PC-3 (cell line): ENCODE data around the gene OR2B2. TPM values are rescaled to one million over a fixed set of nuclear protein-coding genes. Genes with fewer than 3 reads are reported as not detected.

Experiments used
- ATAC-seq: fragments of 200-7000 bp; cut with Tn5 transposase; 2 replicates; pipeline ENCODE4 v1.9.1; 2020; ENCODE audit warnings: mild to moderate bottlenecking, moderate library complexity
- BruUV-seq: library from RNA; stranded (reverse); fragments of 400-500 nt; replicated peaks from 2 replicates; lab custom pipeline; 2021; lab: Mats Ljungman, UMichigan
- CTCF ChIA-PET: fragments of 300-600 bp; sonication (Branson Sonifier 250); formaldehyde crosslinking; loops from one replicate; lab custom pipeline; 2022; ENCODE audit warnings: antibody characterized with exemption; lab: Charles Lee
- POLR2A ChIA-PET: fragments of 300-600 bp; sonication (Branson Sonifier 250); formaldehyde crosslinking; loops from one replicate; lab custom pipeline; 2022; ENCODE audit warnings: antibody characterized with exemption; ENCODE audit not compliant: unreplicated experiment; lab: Charles Lee
- DNase-seq: peaks from one replicate; pipeline ENCODE4 v3.0.0-alpha.2; 2015
- H2AFZ ChIP-seq: fragments of 300-600 bp; sonication (generic); 2 replicates; pipeline ENCODE4 v1.6.0; 2016; ENCODE audit warnings: antibody characterized with exemption, low read length
- H3F3A ChIP-seq: fragments of 300-600 bp; sonication (generic); one replicate; pipeline ENCODE4 v1.6.0; 2017; ENCODE audit warnings: antibody characterized with exemption, low read length, control low read depth, mild to moderate bottlenecking; ENCODE audit not compliant: unreplicated experiment
- H3K27ac ChIP-seq: fragments of 300-600 bp; sonication (generic); 2 replicates; pipeline ENCODE4 v1.5.1; 2016; ENCODE audit warnings: mild to moderate bottlenecking, low read length
- H3K27me3 ChIP-seq: fragments of 300-600 bp; sonication (generic); 2 replicates; pipeline ENCODE4 v1.6.1; 2016; ENCODE audit warnings: low read length, mixed read lengths
- H3K36me3 ChIP-seq: fragments of 300-600 bp; sonication (generic); 2 replicates; pipeline ENCODE4 v1.6.1; 2016; ENCODE audit warnings: low read depth, mixed run types, low read length, mixed read lengths
- H3K4me1 ChIP-seq: fragments of 300-600 bp; sonication (generic); 2 replicates; pipeline ENCODE4 v1.5.1; 2016; ENCODE audit warnings: low read length; ENCODE audit not compliant: insufficient read depth
- H3K4me2 ChIP-seq: fragments of 300-600 bp; sonication (generic); 2 replicates; pipeline ENCODE4 v1.6.0; 2016; ENCODE audit warnings: low read length
- H3K4me3 ChIP-seq: fragments of 300-600 bp; sonication (generic); 2 replicates; pipeline ENCODE4 v1.5.1; 2016; ENCODE audit warnings: mild to moderate bottlenecking, low read length, mixed read lengths
- H3K79me2 ChIP-seq: fragments of 300-600 bp; sonication (generic); 2 replicates; pipeline ENCODE4 v1.6.1; 2017; ENCODE audit warnings: low read length, mixed read lengths
- H3K9ac ChIP-seq: fragments of 300-600 bp; sonication (generic); 2 replicates; pipeline ENCODE4 v1.6.0; 2016; ENCODE audit warnings: mild to moderate bottlenecking, low read length
- H3K9me2 ChIP-seq: fragments of 300-600 bp; sonication (generic); replicated peaks from 2 replicates; pipeline ENCODE4 v1.6.1; 2016; ENCODE audit warnings: mixed run types, low read length, mixed read lengths
- H3K9me3 ChIP-seq: fragments of 300-600 bp; sonication (generic); 2 replicates; pipeline ENCODE4 v1.6.1; 2016; ENCODE audit warnings: low read length, mixed read lengths
- H4K20me1 ChIP-seq: fragments of 300-600 bp; sonication (generic); 2 replicates; pipeline ENCODE4 v1.6.1; 2016; ENCODE audit warnings: low read length, mixed read lengths
- CTCF ChIP-seq: fragments of 300-600 bp; sonication (generic); conservative IDR thresholded peaks from 2 replicates; pipeline ENCODE4 v1.5.1; 2017; ENCODE audit warnings: antibody characterized with exemption, low read depth, mild to moderate bottlenecking, low read length
- EZH2 ChIP-seq: fragments of 300-600 bp; sonication (generic); IDR thresholded peaks from one replicate; pipeline ENCODE4 v1.6.1; 2017; ENCODE audit warnings: antibody characterized with exemption, mild to moderate bottlenecking, low read length; ENCODE audit not compliant: unreplicated experiment
- EZH2phosphoT487 ChIP-seq: fragments of 300-600 bp; sonication (generic); IDR thresholded peaks from 2 replicates; pipeline ENCODE4 v1.6.1; 2018; ENCODE audit warnings: mild to moderate bottlenecking, antibody characterized with exemption, low read length, borderline replicate concordance
- intact Hi-C: fragments of 100-400 bp; cut with micrococcal nuclease; formaldehyde crosslinking; loops from 2 replicates; pipeline ENCODE4 v1.9.0; 2023
- total RNA-seq: library from RNA; depleted of rRNA; stranded (reverse); fragments of >200 nt; gene quantifications from 2 replicates; pipeline ENCODE4 v1.2.3, GENCODE V29; 2014

OR2B2 gene
- total RNA-seq, 1 experiment from 2014 or later: not detected

- CTCF ChIA-PET: no interaction called here
- H3K4me1 ChIP-seq: no peaks in the 10 kb centered on the region
- intact Hi-C loops: no loop called here
- H3K36me3 ChIP-seq: no peaks in the 10 kb centered on the region
- H3K79me2 ChIP-seq: no peaks in the 10 kb centered on the region
- no peak overlapping the region for H3K9ac ChIP-seq
- no peaks in the 10 kb centered on the region for H4K20me1 ChIP-seq
- H3K9me3 ChIP-seq: no peaks in the 10 kb centered on the region
- no TSS peak for BruUV-seq
- no peak overlapping the region for H3K4me2 ChIP-seq
- H2AFZ ChIP-seq: no peak overlapping the region
- no peak for ATAC-seq
- POLR2A ChIA-PET: no interaction called here
- no peaks in the 10 kb centered on the region for H3F3A ChIP-seq
- no peaks in the 10 kb centered on the region for H3K27me3 ChIP-seq
- no peak for TF ChIP-seq EZH2
- H3K4me3 ChIP-seq: no peak overlapping the region
- H3K27ac ChIP-seq: no peak overlapping the region
- DNase-seq: no peak
- H3K9me2 ChIP-seq: no peaks in the 10 kb centered on the region
These were observed 12.0 kb upstream of the OR2B2 start for GRCh38 chr6:27924179-27924578.

GRCh38 chr6:27922949-27923348, 10.8 kb upstream of the OR2B2 start:
- TF ChIP-seq EZH2: no peak
- no peak for TF ChIP-seq CTCF
- no peak for TF ChIP-seq EZH2phosphoT487
- no peaks in the 10 kb centered on the region for H3K27me3 ChIP-seq
- no peaks in the 10 kb centered on the region for H3K9me2 ChIP-seq
- no peaks in the 10 kb centered on the region for H3F3A ChIP-seq
- H3K36me3 ChIP-seq: no peaks in the 10 kb centered on the region
- ATAC-seq (no peak), DNase-seq (no peak)
- ChIA-PET POLR2A (no interaction called here), CTCF (no interaction called here)
- no peak overlapping the region for H2AFZ ChIP-seq
- H3K4me3 ChIP-seq: no peak overlapping the region
- H3K27ac ChIP-seq: no peak overlapping the region
- no TSS peak for BruUV-seq
- no peaks in the 10 kb centered on the region for H3K9me3 ChIP-seq
- no peaks in the 10 kb centered on the region for H3K79me2 ChIP-seq
- H4K20me1 ChIP-seq: no peaks in the 10 kb centered on the region
- H3K9ac ChIP-seq: no peak overlapping the region
- H3K4me1 ChIP-seq: no peaks in the 10 kb centered on the region
- intact Hi-C loops: no loop called here
- no peak overlapping the region for H3K4me2 ChIP-seq

GRCh38 chr6:27908017-27908416, 4.2 kb downstream of the OR2B2 start:
- Histone ChIP-seq H3K27me3 (no peaks in the 10 kb centered on the region), H3K9me3 (no peaks in the 10 kb centered on the region), H3K9me2 (no peaks in the 10 kb centered on the region), H3K4me1 (no peaks in the 10 kb centered on the region), H2AFZ (no peak overlapping the region), H3K4me2 (no peak overlapping the region), H4K20me1 (no peaks in the 10 kb centered on the region), H3F3A (no peaks in the 10 kb centered on the region), H3K27ac (no peak overlapping the region), H3K9ac (no peak overlapping the region), H3K4me3 (no peak overlapping the region), H3K36me3 (no peaks in the 10 kb centered on the region), H3K79me2 (no peaks in the 10 kb centered on the region)
- CTCF ChIA-PET: no interaction called here
- TF ChIP-seq EZH2 (no peak), EZH2phosphoT487 (no peak), CTCF (no peak)
- POLR2A ChIA-PET: no interaction called here
- no TSS peak for BruUV-seq
- no peak for DNase-seq
- intact Hi-C loops: loop anchor here (10.0 kb wide), 2 partner anchors 227 to 447 kb away; no protein-coding TSS in a partner anchor
- no peak for ATAC-seq
